GM23338 (cell line): Measurements from ENCODE around the gene C10orf90. TPM values are rescaled to one million over a fixed set of nuclear protein-coding genes. Genes with fewer than 3 reads are reported as not detected.

Experiments used
- ATAC-seq: fragments of 200-7000 bp; cut with Tn5 transposase; 3 replicates; pipeline ENCODE4 v1.9.1; 2020
- DNase-seq: peaks from one replicate; pipeline ENCODE4 v3.0.0-alpha.2; 2015; ENCODE audit warnings: low spot score
- H2AFZ ChIP-seq: fragments of 200-600 bp; sonication (generic); 2 replicates; pipeline ENCODE4 v1.8.0; 2016; ENCODE audit warnings: antibody characterized with exemption, mild to moderate bottlenecking, moderate library complexity
- H3F3A ChIP-seq: fragments of 200-600 bp; sonication (generic); replicated peaks from 2 replicates; pipeline ENCODE4 v1.8.0; 2017; ENCODE audit warnings: antibody characterized with exemption, mixed run types, low read depth
- H3K27ac ChIP-seq: fragments of 200-600 bp; sonication (generic); 2 replicates; pipeline ENCODE4 v1.6.1; 2016; ENCODE audit warnings: low read depth
- H3K27me3 ChIP-seq: fragments of 200-600 bp; sonication (generic); 2 replicates; pipeline ENCODE4 v1.8.0; 2016; ENCODE audit warnings: mild to moderate bottlenecking, mixed run types, moderate library complexity; ENCODE audit not compliant: insufficient read depth
- H3K36me3 ChIP-seq: fragments of 200-600 bp; sonication (generic); 2 replicates; pipeline ENCODE4 v1.8.0; 2016; ENCODE audit warnings: mild to moderate bottlenecking; ENCODE audit not compliant: insufficient read depth
- H3K4me1 ChIP-seq: fragments of 200-600 bp; sonication (generic); 2 replicates; pipeline ENCODE4 v1.8.0; 2016; ENCODE audit warnings: mild to moderate bottlenecking, moderate library complexity; ENCODE audit not compliant: insufficient read depth
- H3K4me2 ChIP-seq: fragments of 200-600 bp; sonication (generic); 2 replicates; pipeline ENCODE4 v1.7.1; 2017; ENCODE audit warnings: mixed run types
- H3K4me3 ChIP-seq: fragments of 200-600 bp; sonication (generic); 2 replicates; pipeline ENCODE4 v1.6.1; 2016; ENCODE audit warnings: mixed run types
- H3K79me2 ChIP-seq: fragments of 200-600 bp; sonication (generic); replicated peaks from 2 replicates; pipeline ENCODE4 v1.8.0; 2017; ENCODE audit warnings: mild to moderate bottlenecking; ENCODE audit not compliant: insufficient read depth
- H3K9me2 ChIP-seq: fragments of 200-600 bp; sonication (generic); 2 replicates; pipeline ENCODE4 v1.8.0; 2017; ENCODE audit not compliant: insufficient read depth
- H4K20me1 ChIP-seq: fragments of 200-600 bp; sonication (generic); replicated peaks from 2 replicates; pipeline ENCODE4 v1.8.0; 2017; ENCODE audit warnings: mild to moderate bottlenecking; ENCODE audit not compliant: insufficient read depth
- H3K27ac Mint-ChIP-seq: 2 replicates; pipeline ENCODE4 v1.8.0; 2020; ENCODE audit warnings: inconsistent platforms, mild to moderate bottlenecking, moderate library complexity, mixed read lengths
- H3K27me3 Mint-ChIP-seq: 3 replicates; pipeline ENCODE4 v1.8.0; 2022; ENCODE audit warnings: low read depth, mild to moderate bottlenecking, moderate library complexity, mixed read lengths, inconsistent platforms; ENCODE audit not compliant: insufficient read depth, poor library complexity
- H3K36me3 Mint-ChIP-seq: 3 replicates; pipeline ENCODE4 v1.8.0; 2021; ENCODE audit warnings: low read depth, mild to moderate bottlenecking, inconsistent platforms, moderate library complexity, mixed read lengths
- H3K4me1 Mint-ChIP-seq: 3 replicates; pipeline ENCODE4 v1.8.0; 2020; ENCODE audit warnings: mild to moderate bottlenecking, inconsistent platforms, mixed read lengths
- H3K4me3 Mint-ChIP-seq: 3 replicates; pipeline ENCODE4 v1.8.0; 2021; ENCODE audit warnings: moderate library complexity, mild to moderate bottlenecking, inconsistent platforms, mixed read lengths
- H3K9me3 Mint-ChIP-seq: 3 replicates; pipeline ENCODE4 v1.8.0; 2020; ENCODE audit warnings: moderate library complexity, mild to moderate bottlenecking, inconsistent platforms, mixed read lengths
- CREB1 ChIP-seq: fragments of 250-450 bp; sonication (Bioruptor Pico); IDR thresholded peaks from 2 replicates; pipeline ENCODE4 v1.5.0; 2020; ENCODE audit warnings: low read depth, mild to moderate bottlenecking, moderate library complexity
- ETS1 ChIP-seq: IDR thresholded peaks from 2 replicates; pipeline ENCODE4 v1.6.1; 2016; ENCODE audit warnings: antibody characterized with exemption
- NANOG ChIP-seq: IDR thresholded peaks from 2 replicates; pipeline ENCODE4 v1.6.1; 2016; ENCODE audit warnings: antibody characterized with exemption, borderline replicate concordance
- POLR2AphosphoS5 ChIP-seq: IDR thresholded peaks from 2 replicates; pipeline ENCODE4 v1.6.1; 2016; ENCODE audit warnings: antibody characterized with exemption, low read depth
- STAT1 ChIP-seq: IDR thresholded peaks from one replicate; pipeline ENCODE4 v1.6.1; 2016; ENCODE audit warnings: antibody characterized with exemption; ENCODE audit not compliant: unreplicated experiment
- ZNF331 ChIP-seq: fragments of 250-450 bp; sonication (Bioruptor Pico); IDR thresholded peaks from 2 replicates; pipeline ENCODE4 v1.5.0; 2020; ENCODE audit warnings: low read depth, mild to moderate bottlenecking, moderate library complexity
- ZNF462 ChIP-seq: fragments of 250-450 bp; sonication (Bioruptor Pico); IDR thresholded peaks from 2 replicates; pipeline ENCODE4 v1.5.0; 2020; ENCODE audit warnings: mild to moderate bottlenecking, moderate library complexity
- polyA plus RNA-seq: library from polyadenylated mRNA; unstranded; fragments of >200 nt; fragmentation: Nextera tagmentation; extraction: Ambion mirVana; gene quantifications from 2 replicates; pipeline ENCODE4 v1.2.1, GENCODE V29; 2016
- total RNA-seq: library from RNA; depleted of rRNA; stranded (reverse); fragments of >200 nt; shearing (Covaris generic); gene quantifications from 2 replicates; pipeline ENCODE4 v1.2.3, GENCODE V29; 2014

The C10orf90 gene
- total and polyA plus RNA-seq, 2 experiments from 2014 or later = 0.76 to 0.97 TPM

- no peak for TF ChIP-seq ZNF462 (CRISPR knock-in tag)
- TF ChIP-seq CREB1 (CRISPR knock-in tag) = no peak
These were observed 191.1 kb downstream of the C10orf90 start (continued) for GRCh38 chr10:126479280-126479895.

GRCh38 chr10:126478546-126478945, 191.9 kb downstream of the C10orf90 start:
- Mint-ChIP-seq H3K27me3 (no peaks in the 10 kb centered on the region), H3K4me3 (no peak overlapping the region), H3K27ac (no peak overlapping the region), H3K9me3 (no peaks in the 10 kb centered on the region), H3K36me3 (no peaks in the 10 kb centered on the region), H3K4me1 (peaks cover 7% of the 10 kb centered on the region; the same call in 2 of the 3 replicates)
- H3K36me3 ChIP-seq = no peaks in the 10 kb centered on the region
- peaks cover 17% of the 10 kb centered on the region; the same call in 1 of the 2 replicates for H3K9me2 ChIP-seq
- H3K27ac ChIP-seq = no peak overlapping the region
- no peaks in the 10 kb centered on the region for H3K79me2 ChIP-seq
- ATAC-seq (no peak), DNase-seq (no peak)
- no peaks in the 10 kb centered on the region for H3K4me1 ChIP-seq
- no peaks in the 10 kb centered on the region for H4K20me1 ChIP-seq
- no peaks in the 10 kb centered on the region for H3F3A ChIP-seq
- no peak overlapping the region for H3K4me3 ChIP-seq
- no peak overlapping the region for H3K4me2 ChIP-seq
- H2AFZ ChIP-seq = no peak overlapping the region
- no peaks in the 10 kb centered on the region for H3K27me3 ChIP-seq
- TF ChIP-seq ZNF331 (no peak), ETS1 (no peak), NANOG (no peak), STAT1 (no peak), POLR2AphosphoS5 (no peak), CREB1 (CRISPR knock-in tag) (no peak), ZNF462 (CRISPR knock-in tag) (no peak)
